Measurements from ENCODE around the gene TSC22D1.

GRCh38 chr13:44577236-44578066, 1.3 kb upstream of the TSC22D1 start:
- no peak for TF ChIP-seq CTCF (IDR thresholded peaks at IDR 0.05)
- no peak for TF ChIP-seq POLR2A (IDR thresholded peaks at IDR 0.05)

All from lower leg skin (tissue), 3 donors.